ENCODE measurements around the gene TDRD7.

DNA sequence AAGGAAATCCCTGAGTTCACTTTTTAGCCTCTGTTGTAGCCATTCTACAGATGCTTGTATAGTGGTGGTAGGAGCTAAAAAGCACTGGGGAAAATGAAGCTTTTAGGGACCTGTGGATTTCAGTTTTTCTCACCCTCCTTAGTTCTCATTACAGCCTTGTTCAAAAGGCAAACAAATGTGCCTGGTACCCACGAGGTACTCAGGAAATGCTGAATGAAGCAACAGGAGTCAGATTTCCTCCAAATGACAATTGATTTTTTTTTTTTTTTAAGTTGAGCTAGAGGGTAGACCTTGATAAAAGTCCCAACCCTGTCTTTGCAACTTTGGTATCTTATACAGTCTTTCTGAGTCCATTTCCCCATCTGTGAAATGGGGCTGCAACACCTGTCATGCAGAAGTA is 68.3 kb downstream of the TDRD7 start:
- TF ChIP-seq CHD2 (IDR thresholded peaks at IDR 0.05; ENCODE audit: low read length, partially characterized antibody) (no peak), HOXB5 (CRISPR knock-in tag; IDR thresholded peaks at IDR 0.05) (no peak), JUNB (IDR thresholded peaks at IDR 0.05) (no peak)
- TF ChIP-seq, protein P1, sequence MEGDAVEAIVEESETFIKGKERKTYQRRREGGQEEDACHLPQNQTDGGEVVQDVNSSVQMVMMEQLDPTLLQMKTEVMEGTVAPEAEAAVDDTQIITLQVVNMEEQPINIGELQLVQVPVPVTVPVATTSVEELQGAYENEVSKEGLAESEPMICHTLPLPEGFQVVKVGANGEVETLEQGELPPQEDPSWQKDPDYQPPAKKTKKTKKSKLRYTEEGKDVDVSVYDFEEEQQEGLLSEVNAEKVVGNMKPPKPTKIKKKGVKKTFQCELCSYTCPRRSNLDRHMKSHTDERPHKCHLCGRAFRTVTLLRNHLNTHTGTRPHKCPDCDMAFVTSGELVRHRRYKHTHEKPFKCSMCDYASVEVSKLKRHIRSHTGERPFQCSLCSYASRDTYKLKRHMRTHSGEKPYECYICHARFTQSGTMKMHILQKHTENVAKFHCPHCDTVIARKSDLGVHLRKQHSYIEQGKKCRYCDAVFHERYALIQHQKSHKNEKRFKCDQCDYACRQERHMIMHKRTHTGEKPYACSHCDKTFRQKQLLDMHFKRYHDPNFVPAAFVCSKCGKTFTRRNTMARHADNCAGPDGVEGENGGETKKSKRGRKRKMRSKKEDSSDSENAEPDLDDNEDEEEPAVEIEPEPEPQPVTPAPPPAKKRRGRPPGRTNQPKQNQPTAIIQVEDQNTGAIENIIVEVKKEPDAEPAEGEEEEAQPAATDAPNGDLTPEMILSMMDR (IDR thresholded peaks at IDR 0.05), result no peak

All from A549 (cell line).